Measurements from ENCODE around the gene MMP11. TPM values are rescaled to one million over a fixed set of nuclear protein-coding genes. Genes with fewer than 3 reads are reported as not detected.

Gene MMP11
- total and polyA plus RNA-seq, 9 donors, result 1.4 to 59.7 (median 11.4) TPM

- H3K27ac ChIP-seq, result no peak overlapping the region
These were observed 52.0 kb downstream of the MMP11 start for GRCh38 chr22:23824476-23825245.

GRCh38 chr22:23825246-23825905, 52.7 kb downstream of the MMP11 start:
- no peaks in the 10 kb centered on the region for H3K36me3 ChIP-seq
- TF ChIP-seq EP300 (IDR thresholded peaks at IDR 0.05) (no peak), CTCF (IDR thresholded peaks at IDR 0.05) (no peak), POLR2A (IDR thresholded peaks at IDR 0.05) (no peak)
- intact Hi-C loops (cut with DNase I), result no loop called here
- peak in 1 of 5 donors; percentile 24 for DNase-seq
- no peaks in the 10 kb centered on the region for H3K9me3 ChIP-seq
- no peak overlapping the region for H3K4me3 ChIP-seq
- H3K4me1 ChIP-seq (ENCODE audit: insufficient read depth), result peaks cover 2% of the 10 kb centered on the region
- WGBS, 3 donors, result 89 to 90% (median 89%) methylated on average over 12 of the region's 12 CpGs
- no peak overlapping the region for H3K27ac ChIP-seq
- no peaks in the 10 kb centered on the region for H3K27me3 ChIP-seq

More at GRCh38 chr22:23824476-23825245, 52.0 kb downstream of the MMP11 start:
- Histone ChIP-seq H3K9me3 (no peaks in the 10 kb centered on the region), H3K4me3 (no peak overlapping the region), H3K4me1 (ENCODE audit: insufficient read depth) (peaks cover 2% of the 10 kb centered on the region), H3K36me3 (no peaks in the 10 kb centered on the region), H3K27me3 (no peaks in the 10 kb centered on the region)
- intact Hi-C loops (cut with DNase I), result no loop called here
- TF ChIP-seq CTCF (IDR thresholded peaks at IDR 0.05) (no peak), POLR2A (IDR thresholded peaks at IDR 0.05) (no peak), EP300 (IDR thresholded peaks at IDR 0.05) (no peak)
- 72 to 85% (median 79%) methylated on average over 13 of the region's 13 CpGs for whole genome bisulfite sequencing, 3 donors
- peak in 1 of 5 donors; percentile 29 for DNase-seq

- intact Hi-C loops (cut with DNase I), result no loop called here
These were observed 54.1 kb downstream of the MMP11 start for GRCh38 chr22:23826510-23827350.

More at GRCh38 chr22:23826510-23827350, 54.1 kb downstream of the MMP11 start:
- H3K4me1 ChIP-seq (ENCODE audit: insufficient read depth), result peaks cover 2% of the 10 kb centered on the region
- no peak overlapping the region for H3K27ac ChIP-seq
- no peaks in the 10 kb centered on the region for H3K9me3 ChIP-seq
- TF ChIP-seq EP300 (IDR thresholded peaks at IDR 0.05) (no peak), POLR2A (IDR thresholded peaks at IDR 0.05) (no peak), CTCF (IDR thresholded peaks at IDR 0.05) (no peak)
- no peak overlapping the region for H3K4me3 ChIP-seq
- 71 to 78% (median 75%) methylated on average over 11 to 15 of the region's 15 CpGs for WGBS, 3 donors
- peak in 1 of 5 donors; percentile 29 for DNase-seq
- H3K27me3 ChIP-seq, result no peaks in the 10 kb centered on the region
- no peaks in the 10 kb centered on the region for H3K36me3 ChIP-seq

Measured in ovary (tissue), 9 donors.